ENCODE measurements around the gene RETN.

The RETN gene

DNA sequence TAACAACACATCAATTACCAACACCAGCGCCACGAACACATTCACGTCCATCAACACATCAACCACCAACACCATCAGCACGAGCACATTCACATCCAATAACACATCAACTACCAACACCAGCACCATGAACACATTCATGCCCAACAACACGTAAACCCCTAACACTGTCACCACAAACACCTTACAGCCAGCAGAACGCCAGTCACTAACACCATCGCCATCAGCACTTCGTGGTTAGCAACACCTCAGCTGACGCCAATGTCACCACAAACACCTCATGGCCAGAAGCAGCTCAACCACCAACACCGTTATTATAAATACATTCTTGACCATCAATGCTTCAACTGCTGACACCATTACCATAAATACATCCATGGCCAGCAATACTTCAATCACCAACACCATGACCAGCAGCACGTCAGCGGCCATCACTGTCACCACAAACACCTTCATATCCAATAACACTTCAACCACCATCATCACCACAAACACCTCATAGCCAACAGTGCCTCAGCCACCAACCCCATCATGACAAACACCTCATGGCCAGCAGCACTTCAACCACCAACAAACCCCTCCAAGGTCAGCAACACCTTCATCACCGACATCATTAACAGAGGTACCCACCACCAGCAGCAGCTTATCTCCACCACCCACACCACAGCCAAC is 23.7 kb downstream of the RETN start:
- TF ChIP-seq, protein P1, sequence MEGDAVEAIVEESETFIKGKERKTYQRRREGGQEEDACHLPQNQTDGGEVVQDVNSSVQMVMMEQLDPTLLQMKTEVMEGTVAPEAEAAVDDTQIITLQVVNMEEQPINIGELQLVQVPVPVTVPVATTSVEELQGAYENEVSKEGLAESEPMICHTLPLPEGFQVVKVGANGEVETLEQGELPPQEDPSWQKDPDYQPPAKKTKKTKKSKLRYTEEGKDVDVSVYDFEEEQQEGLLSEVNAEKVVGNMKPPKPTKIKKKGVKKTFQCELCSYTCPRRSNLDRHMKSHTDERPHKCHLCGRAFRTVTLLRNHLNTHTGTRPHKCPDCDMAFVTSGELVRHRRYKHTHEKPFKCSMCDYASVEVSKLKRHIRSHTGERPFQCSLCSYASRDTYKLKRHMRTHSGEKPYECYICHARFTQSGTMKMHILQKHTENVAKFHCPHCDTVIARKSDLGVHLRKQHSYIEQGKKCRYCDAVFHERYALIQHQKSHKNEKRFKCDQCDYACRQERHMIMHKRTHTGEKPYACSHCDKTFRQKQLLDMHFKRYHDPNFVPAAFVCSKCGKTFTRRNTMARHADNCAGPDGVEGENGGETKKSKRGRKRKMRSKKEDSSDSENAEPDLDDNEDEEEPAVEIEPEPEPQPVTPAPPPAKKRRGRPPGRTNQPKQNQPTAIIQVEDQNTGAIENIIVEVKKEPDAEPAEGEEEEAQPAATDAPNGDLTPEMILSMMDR (IDR thresholded peaks at IDR 0.05; ENCODE audit: low read depth, low read length), result no peak
- TF ChIP-seq, protein P2, sequence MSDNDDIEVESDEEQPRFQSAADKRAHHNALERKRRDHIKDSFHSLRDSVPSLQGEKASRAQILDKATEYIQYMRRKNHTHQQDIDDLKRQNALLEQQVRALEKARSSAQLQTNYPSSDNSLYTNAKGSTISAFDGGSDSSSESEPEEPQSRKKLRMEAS (IDR thresholded peaks at IDR 0.05; ENCODE audit: low read depth, low read length), result no peak
- TF ChIP-seq MYC (IDR thresholded peaks at IDR 0.05; ENCODE audit: low read depth, low read length) (no peak), POLR2A (IDR thresholded peaks at IDR 0.05; ENCODE audit: extremely low read depth, insufficient read length) (no peak)
- no peak overlapping the region for H3K4me3 ChIP-seq (ENCODE audit: low read depth, low read length)
- no peak for DNase-seq (ENCODE audit: low read depth)

DNA sequence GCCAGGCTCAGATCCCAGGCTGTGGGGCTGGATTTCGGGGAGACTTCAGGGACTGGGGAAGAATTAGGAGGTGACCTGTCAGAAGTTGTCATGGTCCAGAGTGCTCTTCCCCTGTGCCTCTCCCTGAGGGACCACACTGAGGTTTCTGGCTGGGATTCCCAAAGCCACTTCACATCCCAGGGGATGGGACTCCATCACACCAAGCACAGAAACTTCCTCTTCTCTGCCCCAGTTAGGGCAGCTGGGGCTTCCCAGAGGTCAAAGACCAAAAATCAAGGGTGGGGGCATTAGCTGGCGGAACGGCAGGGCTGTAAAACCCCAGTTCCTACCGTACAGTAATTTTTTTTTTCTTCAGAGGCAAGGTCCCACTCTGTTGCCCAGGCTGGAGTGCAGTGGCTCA is 25.6 kb downstream of the RETN start:
- DNase-seq (ENCODE audit: low read depth), result peak; percentile 41
- H3K4me3 ChIP-seq (ENCODE audit: low read depth, low read length), result no peak overlapping the region
- TF ChIP-seq, protein P1 (IDR thresholded peaks at IDR 0.05; ENCODE audit: low read depth, low read length), result no peak
- TF ChIP-seq MYC (IDR thresholded peaks at IDR 0.05; ENCODE audit: low read depth, low read length) (no peak), POLR2A (IDR thresholded peaks at IDR 0.05; ENCODE audit: extremely low read depth, insufficient read length) (no peak)
- TF ChIP-seq, protein P2 (IDR thresholded peaks at IDR 0.05; ENCODE audit: low read depth, low read length), result no peak

DNA sequence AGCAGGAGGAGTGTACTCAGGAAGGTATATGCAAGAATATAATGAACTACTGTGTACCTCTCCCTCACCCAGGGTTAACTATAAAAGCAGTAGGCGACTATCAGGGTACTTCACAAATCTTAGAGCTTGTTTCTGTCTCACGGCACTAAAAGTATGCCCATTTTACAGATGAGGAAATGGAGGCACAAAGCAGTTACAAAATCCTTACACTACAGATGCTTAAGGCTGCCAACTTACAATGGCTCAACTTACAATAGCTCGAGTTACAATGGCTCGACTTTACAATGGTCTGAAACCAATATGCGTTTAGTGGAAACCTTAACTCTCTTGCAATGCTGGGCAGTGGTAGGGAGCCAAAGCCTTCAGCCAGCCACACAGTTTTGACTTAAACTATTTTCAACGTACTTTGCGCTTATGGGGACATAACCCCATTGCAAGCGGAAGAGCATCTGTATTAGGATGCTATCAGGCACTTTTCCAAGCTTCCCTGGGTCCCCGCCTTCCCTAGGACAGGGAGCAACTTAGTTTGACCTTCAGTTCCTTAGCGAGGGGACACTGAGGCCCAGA is 29.0 kb downstream of the RETN start:
- no peak for DNase-seq (ENCODE audit: low read depth)
- H3K4me3 ChIP-seq (ENCODE audit: low read depth, low read length), result no peak overlapping the region
- TF ChIP-seq, protein P1 (IDR thresholded peaks at IDR 0.05; ENCODE audit: low read depth, low read length), result no peak
- TF ChIP-seq MYC (IDR thresholded peaks at IDR 0.05; ENCODE audit: low read depth, low read length) (no peak), POLR2A (IDR thresholded peaks at IDR 0.05; ENCODE audit: extremely low read depth, insufficient read length) (no peak)
- TF ChIP-seq, protein P2 (IDR thresholded peaks at IDR 0.05; ENCODE audit: low read depth, low read length), result no peak

DNA sequence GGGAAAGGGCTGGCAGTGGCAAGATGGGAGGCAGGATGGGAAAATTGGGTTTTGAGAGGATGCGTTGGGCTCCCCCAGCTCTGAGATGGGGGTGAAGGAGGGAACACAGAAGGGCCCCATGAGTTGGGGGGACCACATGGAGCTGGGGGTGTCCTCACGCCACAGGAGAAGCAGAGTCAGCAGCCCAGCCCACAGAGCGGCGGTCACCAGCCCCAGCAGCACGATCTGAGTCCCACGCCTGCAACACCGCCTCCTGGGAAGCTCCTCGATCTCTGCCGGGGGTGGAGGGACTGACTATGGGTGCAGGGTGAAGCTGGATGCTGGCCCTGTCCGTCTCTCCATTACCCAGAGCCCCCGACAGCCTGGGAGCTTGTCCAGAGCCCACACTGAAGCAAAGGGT is 29.7 kb downstream of the RETN start:
- no peak for DNase-seq (ENCODE audit: low read depth)
- TF ChIP-seq, protein P2 (IDR thresholded peaks at IDR 0.05; ENCODE audit: low read depth, low read length), result no peak
- TF ChIP-seq POLR2A (IDR thresholded peaks at IDR 0.05; ENCODE audit: extremely low read depth, insufficient read length) (no peak), MYC (IDR thresholded peaks at IDR 0.05; ENCODE audit: low read depth, low read length) (no peak)
- TF ChIP-seq, protein P1 (IDR thresholded peaks at IDR 0.05; ENCODE audit: low read depth, low read length), result no peak
- H3K4me3 ChIP-seq (ENCODE audit: low read depth, low read length), result no peak overlapping the region

DNA sequence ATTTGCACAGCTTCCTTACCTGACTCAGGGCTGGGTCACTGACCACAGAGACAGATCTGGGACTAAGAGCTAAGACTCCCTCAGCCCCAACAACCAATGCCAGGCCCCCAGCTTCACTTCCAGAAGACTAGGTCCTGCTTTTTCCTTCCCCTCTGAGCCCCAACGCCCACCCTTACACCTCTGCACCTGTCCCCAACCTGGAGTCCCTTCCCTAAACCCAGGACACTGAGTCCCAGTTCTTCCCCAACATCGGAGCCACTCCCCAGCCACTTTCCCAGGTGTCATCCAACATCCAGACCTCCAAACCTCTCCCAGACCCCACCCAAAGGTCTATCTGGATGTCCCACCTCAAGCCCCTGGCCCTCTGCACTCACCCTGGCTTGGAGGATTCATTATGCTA is 30.2 kb downstream of the RETN start:
- DNase-seq (ENCODE audit: low read depth), result no peak
- TF ChIP-seq, protein P2 (IDR thresholded peaks at IDR 0.05; ENCODE audit: low read depth, low read length), result no peak
- H3K4me3 ChIP-seq (ENCODE audit: low read depth, low read length), result no peak overlapping the region
